B cell (primary cell): ENCODE results near the gene RHOT1. TPM values are rescaled to one million over a fixed set of nuclear protein-coding genes. Genes with fewer than 3 reads are reported as not detected.

Experiments used
- ATAC-seq: fragments of 200-7000 bp; cut with Tn5 transposase; one replicate; pipeline ENCODE4 v1.10.0; 2021; ENCODE audit warnings: low read depth, mild to moderate bottlenecking, moderate number of reproducible peaks, moderate library complexity
- CTCF ChIA-PET: fragments of 350-600 bp; sonication (Branson Sonifier 250); formaldehyde crosslinking; loops from one replicate; lab custom pipeline; 2021; ENCODE audit warnings: antibody characterized with exemption, inconsistent platforms; lab: Charles Lee
- POLR2A ChIA-PET: fragments of 350-600 bp; sonication (Branson Sonifier 250); formaldehyde crosslinking; loops from one replicate; lab custom pipeline; 2021; ENCODE audit warnings: antibody characterized with exemption; lab: Charles Lee
- DNase-seq: peaks from one replicate; pipeline ENCODE4 v3.0.0; 2013
- H2AFZ ChIP-seq: 2 replicates; pipeline ENCODE4 v1.6.1; 2012; ENCODE audit warnings: mild to moderate bottlenecking, low read depth, low read length; ENCODE audit not compliant: insufficient read depth, poor library complexity, severe bottlenecking
- H3K27ac ChIP-seq, 2 donors: 1 replicate in 1 of 2; 2 replicates in 1 of 2; pipeline ENCODE4 v1.5.1; 2012 to 2013; ENCODE audit warnings: low read length in 2 of 2, mild to moderate bottlenecking in 2 of 2, moderate library complexity in 1 of 2
- H3K27me3 ChIP-seq, 4 experiments: fragments of 200-600 bp in 1 of 4; sonication (generic) in 1 of 4; replicated peaks in 1 of 4; 1 replicate in 2 of 4; 2 replicates in 2 of 4; pipeline versions ENCODE4 v1.6.1 to v1.7.0; 2013 to 2016; ENCODE audit warnings: low read length in 3 of 4, mild to moderate bottlenecking in 2 of 4, mixed read lengths in 1 of 4, moderate library complexity in 1 of 4; ENCODE audit not compliant: insufficient read depth in 4 of 4, control insufficient read depth in 3 of 4; ENCODE audit errors: control extremely low read depth in 1 of 4
- H3K36me3 ChIP-seq, 2 experiments: replicated peaks in 1 of 2; 1 replicate in 1 of 2; 2 replicates in 1 of 2; pipeline versions ENCODE4 v1.6.1 to v1.7.1; 2013; ENCODE audit warnings: low read length in 1 of 2; ENCODE audit not compliant: insufficient read depth in 2 of 2, control insufficient read depth in 1 of 2; ENCODE audit errors: control extremely low read depth in 1 of 2, extremely low read depth in 1 of 2
- H3K4me1 ChIP-seq, 2 donors: fragments of 200-600 bp in 1 of 2; sonication (generic) in 1 of 2; 1 replicate in 1 of 2; 2 replicates in 1 of 2; pipeline versions ENCODE4 v1.5.1 to v1.6.1; 2013 to 2017; ENCODE audit warnings: low read length in 2 of 2; ENCODE audit not compliant: control insufficient read depth in 2 of 2, insufficient read depth in 2 of 2
- H3K4me2 ChIP-seq: replicated peaks from 2 replicates; pipeline ENCODE3; 2012; ENCODE audit warnings: mild to moderate bottlenecking, low read depth, low read length; ENCODE audit not compliant: poor library complexity, severe bottlenecking
- H3K4me3 ChIP-seq, 5 experiments: fragments of 200-600 bp in 1 of 5; sonication (generic) in 1 of 5; 1 replicate in 3 of 5; 2 replicates in 2 of 5; pipeline versions ENCODE4 v1.5.1 to v1.7.0; 2011 to 2016; ENCODE audit warnings: low read length in 4 of 5, mild to moderate bottlenecking in 4 of 5, low read depth in 2 of 5, control low read depth in 1 of 5, moderate library complexity in 1 of 5; ENCODE audit not compliant: insufficient read depth in 1 of 5; ENCODE audit errors: control extremely low read depth in 1 of 5, extremely low read depth in 1 of 5
- H3K79me2 ChIP-seq: fragments of 200-600 bp; sonication (generic); one replicate; pipeline ENCODE4 v1.6.0; 2016; ENCODE audit warnings: low read length; ENCODE audit not compliant: control insufficient read depth, insufficient read depth
- H3K9ac ChIP-seq: fragments of 200-600 bp; sonication (generic); 2 replicates; pipeline ENCODE4 v1.6.1; 2017; ENCODE audit warnings: mild to moderate bottlenecking, low read length, moderate library complexity
- H3K9me3 ChIP-seq, 3 donors: one replicate each; pipeline versions ENCODE4 v1.6.1 to v1.7.1; 2013; ENCODE audit warnings: low read length in 2 of 3; ENCODE audit not compliant: control insufficient read depth in 2 of 3, insufficient read depth in 1 of 3; ENCODE audit errors: control extremely low read depth in 1 of 3
- H4K20me1 ChIP-seq: 2 replicates; pipeline ENCODE4 v1.6.0; 2012; ENCODE audit warnings: mild to moderate bottlenecking, low read length; ENCODE audit not compliant: insufficient read depth, control insufficient read depth, poor library complexity, severe bottlenecking
- H3K27ac Mint-ChIP-seq: one replicate; pipeline ENCODE4 v1.8.0; 2021; ENCODE audit warnings: mixed read lengths
- H3K27me3 Mint-ChIP-seq: one replicate; pipeline ENCODE4 v1.8.0; 2021; ENCODE audit warnings: mixed read lengths
- H3K4me1 Mint-ChIP-seq: one replicate; pipeline ENCODE4 v1.8.0; 2021; ENCODE audit warnings: mixed read lengths
- H3K4me3 Mint-ChIP-seq: one replicate; pipeline ENCODE4 v1.8.0; 2021; ENCODE audit warnings: mixed read lengths
- H3K9me3 Mint-ChIP-seq: one replicate; pipeline ENCODE4 v1.8.0; 2022; ENCODE audit warnings: mixed read lengths; ENCODE audit not compliant: insufficient read depth
- EZH2 ChIP-seq: IDR thresholded peaks from 2 replicates; pipeline ENCODE4 v1.6.1; 2012; ENCODE audit warnings: borderline replicate concordance, low read depth, mild to moderate bottlenecking, moderate library complexity, low read length; ENCODE audit not compliant: insufficient read depth, poor library complexity, severe bottlenecking
- WGBS: methylation state at CpG from one replicate; pipeline ENCODE4 v1.1.5; 2013; ENCODE audit warnings: missing lambda C conversion rate; ENCODE audit not compliant: insufficient coverage; 5-methylcytosine and 5-hydroxymethylcytosine counted together
- intact Hi-C: fragments of 100-400 bp; cut with micrococcal nuclease; formaldehyde crosslinking; loops from one replicate; pipeline ENCODE4 v1.10.0; 2022
- polyA plus RNA-seq: library from polyadenylated mRNA; depleted of rRNA; stranded (reverse); fragments of >200 nt; gene quantifications from 2 replicates; pipeline ENCODE4 v1.2.3, GENCODE V29; 2012
- total RNA-seq, 2 donors: library from RNA; stranded (reverse); fragments of 120-200 nt in 1 of 2; gene quantifications; 1 replicate in 1 of 2; 2 replicates in 1 of 2; pipeline versions ENCODE4 v1.2.3 to v1.2.4, GENCODE V29; 2013 to 2022
- TF ChIP-seq, protein P1 (sequence below): fragments of 200-600 bp; IDR thresholded peaks from one replicate; pipeline ENCODE4 v1.8.0; 2022; ENCODE audit warnings: antibody characterized with exemption, mild to moderate bottlenecking

RHOT1 gene
- total and polyA plus RNA-seq, 2 donors (not counting 1 experiment from before 2014, with no cell fraction given) = 24.6 to 24.7 TPM

DNA sequence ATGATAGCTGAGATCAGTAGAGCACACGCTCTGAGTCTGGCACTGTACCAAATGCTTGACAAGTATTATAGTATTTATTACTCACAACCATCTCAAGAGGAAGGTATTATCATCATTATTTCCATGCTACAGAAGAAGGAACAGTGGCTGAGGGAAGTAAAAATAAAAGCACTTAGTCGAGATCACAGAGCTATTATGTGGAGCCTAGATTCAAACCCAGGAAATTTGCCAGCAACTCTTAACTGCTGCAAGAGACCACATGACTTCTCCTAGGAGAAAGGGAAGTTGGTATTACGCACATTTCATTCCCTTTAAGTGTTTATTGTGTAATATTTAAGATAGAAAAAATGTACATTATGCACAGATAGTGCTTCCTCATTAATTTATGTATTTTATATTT, 1.0 kb upstream of the RHOT1 start:
- Histone ChIP-seq H3K4me2 (peak overlapping the region; percentile 96), H3K4me3 (peak overlapping the region; percentile 0 to 97 (median 78)), H3K4me1 (peaks cover 17 to 34% of the 10 kb centered on the region in 2 donors), H3K79me2 (peaks cover 35% of the 10 kb centered on the region), H4K20me1 (no peaks in the 10 kb centered on the region), H3K27ac (peak overlapping the region in 1 of 2 donors; percentile 74), H3K9me3 (no peaks in the 10 kb centered on the region), H2AFZ (peak overlapping the region; percentile 95), H3K9ac (peak overlapping the region; percentile 97), H3K27me3 (no peaks in the 10 kb centered on the region), H3K36me3 (no peaks in the 10 kb centered on the region)
- TF ChIP-seq, protein P1, sequence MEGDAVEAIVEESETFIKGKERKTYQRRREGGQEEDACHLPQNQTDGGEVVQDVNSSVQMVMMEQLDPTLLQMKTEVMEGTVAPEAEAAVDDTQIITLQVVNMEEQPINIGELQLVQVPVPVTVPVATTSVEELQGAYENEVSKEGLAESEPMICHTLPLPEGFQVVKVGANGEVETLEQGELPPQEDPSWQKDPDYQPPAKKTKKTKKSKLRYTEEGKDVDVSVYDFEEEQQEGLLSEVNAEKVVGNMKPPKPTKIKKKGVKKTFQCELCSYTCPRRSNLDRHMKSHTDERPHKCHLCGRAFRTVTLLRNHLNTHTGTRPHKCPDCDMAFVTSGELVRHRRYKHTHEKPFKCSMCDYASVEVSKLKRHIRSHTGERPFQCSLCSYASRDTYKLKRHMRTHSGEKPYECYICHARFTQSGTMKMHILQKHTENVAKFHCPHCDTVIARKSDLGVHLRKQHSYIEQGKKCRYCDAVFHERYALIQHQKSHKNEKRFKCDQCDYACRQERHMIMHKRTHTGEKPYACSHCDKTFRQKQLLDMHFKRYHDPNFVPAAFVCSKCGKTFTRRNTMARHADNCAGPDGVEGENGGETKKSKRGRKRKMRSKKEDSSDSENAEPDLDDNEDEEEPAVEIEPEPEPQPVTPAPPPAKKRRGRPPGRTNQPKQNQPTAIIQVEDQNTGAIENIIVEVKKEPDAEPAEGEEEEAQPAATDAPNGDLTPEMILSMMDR = no peak
- TF ChIP-seq EZH2 = no peak
- ChIA-PET POLR2A (interaction anchor here (0.6 kb wide), 1 partner anchor 1217 kb away, joined by 3 read pairs; no protein-coding TSS in a partner anchor), CTCF (interaction anchor here (0.7 to 6.6 kb wide), 5 partner anchors 14 to 750 kb away, joined by 3 to 65 read pairs (median 4); partner anchors contain the start of genes LRRC37B and RAB11FIP4)
- WGBS = no CpG with 5 or more reads among the region's 3 CpGs
- peak; percentile 38 for DNase-seq
- Mint-ChIP-seq H3K4me1 (peaks cover 27% of the 10 kb centered on the region), H3K9me3 (no peaks in the 10 kb centered on the region), H3K27ac (peak overlapping the region; percentile 28), H3K27me3 (no peaks in the 10 kb centered on the region), H3K4me3 (peak overlapping the region; percentile 77)
- no peak for ATAC-seq
- intact Hi-C loops = no loop called here

DNA sequence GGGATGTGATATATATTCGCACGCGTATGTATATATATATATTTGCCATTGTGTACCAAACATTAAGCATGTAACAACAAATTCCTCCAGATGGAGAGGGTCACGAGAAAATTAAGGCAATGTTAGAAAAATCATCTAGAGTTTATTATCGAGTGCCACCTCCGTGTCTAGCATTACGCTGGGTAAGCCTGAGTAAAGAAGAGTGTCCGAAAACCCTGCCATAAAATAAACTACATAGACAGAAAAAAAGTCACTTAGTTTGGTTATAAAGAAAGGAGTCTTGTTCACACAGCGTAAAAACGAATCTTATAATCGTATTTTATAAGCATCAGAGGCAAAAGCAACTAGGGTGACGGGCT, 644 bp upstream of the RHOT1 start:
- Histone ChIP-seq H3K9me3 (no peaks in the 10 kb centered on the region), H4K20me1 (no peaks in the 10 kb centered on the region), H3K79me2 (peaks cover 35% of the 10 kb centered on the region), H3K36me3 (no peaks in the 10 kb centered on the region), H3K4me1 (peaks cover 17 to 34% of the 10 kb centered on the region in 2 donors), H3K4me3 (peak overlapping the region; percentile 67 to 97 (median 78)), H2AFZ (peak overlapping the region; percentile 95), H3K4me2 (peak overlapping the region; percentile 96), H3K27ac (peak overlapping the region; percentile 58 to 74), H3K9ac (peak overlapping the region; percentile 97), H3K27me3 (no peaks in the 10 kb centered on the region)
- H3K4me3 Mint-ChIP-seq = peak overlapping the region; percentile 77
- H3K27me3 Mint-ChIP-seq = no peaks in the 10 kb centered on the region
- no peak for DNase-seq
- H3K9me3 Mint-ChIP-seq = no peaks in the 10 kb centered on the region
- no CpG with 5 or more reads among the region's 12 CpGs for WGBS
- H3K4me1 Mint-ChIP-seq = peaks cover 27% of the 10 kb centered on the region
- no peak for ATAC-seq
- intact Hi-C loops = loop anchor here (1.0 kb wide), 1 partner anchor 14 kb away; no protein-coding TSS in a partner anchor
- TF ChIP-seq, protein P1 = no peak
- no peak for TF ChIP-seq EZH2
- peak overlapping the region; percentile 61 for H3K27ac Mint-ChIP-seq
- CTCF ChIA-PET = interaction anchor here (0.8 to 6.6 kb wide), 8 partner anchors 10 to 207 kb away, joined by 3 to 65 read pairs (median 4); partner anchors contain the start of gene LRRC37B
- POLR2A ChIA-PET = no interaction called here
